Measurements from ENCODE around the gene MIER2.
A peak's percentile ranks its signal among the peaks of the same experiment; 100 is the strongest.
"Not testable (repeated sequence)": the region's sequence is repeated elsewhere in the genome, so short reads cannot be mapped to it uniquely, and the experiment has no call there.

MIER2 gene

GRCh38 chr19:383040-383439 lies 38.4 kb upstream of the MIER2 start:
- no peak for TF ChIP-seq CTCF (conservative IDR thresholded peaks at IDR 0.05)
- H3K27ac ChIP-seq, result peak overlapping the region; percentile 75; the same call in 1 of the 2 replicates

GRCh38 chr19:382578-382977 lies 38.0 kb upstream of the MIER2 start:
- not testable (repeated sequence) for H3K27ac ChIP-seq

GRCh38 chr19:381901-382300 lies 37.3 kb upstream of the MIER2 start:
- not testable (repeated sequence) for H3K27ac ChIP-seq

- not testable (repeated sequence) for H3K27ac ChIP-seq
These were observed 36.1 kb upstream of the MIER2 start for GRCh38 chr19:380618-381219.

- TF ChIP-seq CTCF (conservative IDR thresholded peaks at IDR 0.05), result no peak
- H3K27ac ChIP-seq, result no peak overlapping the region
These were observed 35.2 kb upstream of the MIER2 start for GRCh38 chr19:379796-380195.

- TF ChIP-seq CTCF (conservative IDR thresholded peaks at IDR 0.05), result no peak
These were observed 34.1 kb upstream of the MIER2 start for GRCh38 chr19:378706-379105.

GRCh38 chr19:377801-378581 lies 33.4 kb upstream of the MIER2 start:
- H3K27ac ChIP-seq, result peak overlapping the region; percentile 31; the same call in 1 of the 2 replicates
- TF ChIP-seq CTCF (conservative IDR thresholded peaks at IDR 0.05), result peak; percentile 19; the same call in 1 of the 2 replicates

More at GRCh38 chr19:378706-379105, 34.1 kb upstream of the MIER2 start:
- H3K27ac ChIP-seq, result peak overlapping the region; percentile 31; the same call in 1 of the 2 replicates

GRCh38 chr19:376111-376470 lies 31.5 kb upstream of the MIER2 start:
- TF ChIP-seq CTCF (conservative IDR thresholded peaks at IDR 0.05), result no peak

GRCh38 chr19:375395-376110 lies 31.0 kb upstream of the MIER2 start:
- no peak overlapping the region for H3K27ac ChIP-seq

More at GRCh38 chr19:376111-376470, 31.5 kb upstream of the MIER2 start:
- H3K27ac ChIP-seq, result no peak overlapping the region

More at GRCh38 chr19:375395-376110, 31.0 kb upstream of the MIER2 start:
- TF ChIP-seq CTCF (conservative IDR thresholded peaks at IDR 0.05), result no peak
